UCSD-AML1 (cell line): Measurements from ENCODE around the gene WSB2.
"Not testable (repeated sequence)": the region's sequence is repeated elsewhere in the genome, so short reads cannot be mapped to it uniquely, and the experiment has no call there.

ENCODE experiments used
- DNase-seq: peaks from one replicate; lab custom pipeline; 2025; ENCODE audit not compliant: unreplicated experiment; lab: John Stamatoyannopoulos, UW

Gene WSB2

DNA sequence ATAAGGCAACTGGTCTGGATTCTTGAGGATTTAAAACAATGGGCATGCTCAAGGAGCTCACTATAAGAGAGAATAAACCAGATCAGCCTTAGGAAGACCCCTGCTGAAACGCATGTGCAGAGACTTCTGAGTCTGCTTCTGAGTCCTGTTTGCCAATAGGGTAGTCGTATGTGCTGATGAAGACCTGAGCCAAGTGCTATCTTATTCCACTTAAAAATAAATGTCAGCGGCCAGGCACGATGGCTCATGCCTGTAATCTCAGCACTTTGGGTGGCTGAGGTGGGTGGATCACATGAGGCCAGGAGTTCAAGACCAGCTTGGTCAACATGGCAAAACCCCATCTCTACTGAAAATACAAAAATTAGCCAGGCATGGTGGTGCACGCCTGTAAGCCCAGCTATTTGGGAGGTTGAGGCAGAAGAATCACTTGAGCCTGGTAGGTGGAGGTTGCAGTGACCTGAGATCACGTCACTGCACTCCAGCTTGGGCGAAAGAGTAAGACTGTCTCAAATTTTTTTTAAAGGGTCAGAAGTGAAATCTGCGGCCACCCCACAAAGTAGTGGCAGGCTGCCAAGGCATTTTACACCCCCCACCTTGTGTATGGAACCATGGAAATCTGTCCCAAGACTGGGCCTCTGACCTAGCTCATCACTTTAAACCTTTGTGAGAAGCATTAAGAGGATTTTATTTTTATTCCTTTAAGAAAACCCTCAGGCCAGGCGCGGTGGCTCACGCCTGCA is 24.1 kb downstream of the WSB2 start:
- DNase-seq: no peak

DNA sequence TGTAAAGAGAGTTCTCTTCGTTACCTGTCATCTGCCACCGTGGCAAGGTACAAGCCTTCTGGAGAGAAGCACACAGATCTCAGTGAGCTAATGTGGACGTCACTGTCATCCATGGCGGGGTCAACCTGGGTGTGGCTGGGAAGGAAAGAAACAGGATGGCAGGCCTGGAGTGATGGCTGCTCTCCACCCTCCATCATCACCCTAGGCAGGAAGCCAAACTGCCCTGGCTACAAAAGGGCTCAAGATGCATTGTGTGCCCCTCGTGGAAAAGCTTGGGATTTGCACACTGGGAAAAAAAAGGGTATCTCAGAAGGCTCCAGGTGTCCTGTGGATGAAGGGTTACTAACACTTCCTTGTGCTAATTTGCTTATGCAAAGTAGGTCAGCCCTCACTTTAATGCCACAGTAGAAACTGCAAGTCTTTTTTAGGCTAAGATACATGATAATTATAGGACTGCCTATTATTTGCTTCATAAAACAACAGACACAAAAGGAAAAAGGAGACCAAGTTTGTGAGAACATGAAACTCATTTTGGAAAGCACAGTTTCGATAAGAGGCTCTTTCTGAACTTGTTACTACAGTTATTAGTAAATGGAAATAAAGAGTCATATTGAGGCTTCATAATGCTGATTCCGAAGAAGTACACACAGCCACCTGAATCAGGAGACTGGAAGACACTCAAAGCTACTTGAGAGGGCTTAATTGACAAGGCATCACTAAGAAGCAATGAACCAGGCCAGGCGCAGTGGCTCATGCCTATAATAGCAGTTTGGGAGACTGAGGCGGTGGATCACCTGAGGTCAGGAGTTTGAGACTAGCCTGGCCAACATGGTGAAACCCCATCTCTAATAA is 25.6 kb downstream of the WSB2 start:
- DNase-seq: no peak

DNA sequence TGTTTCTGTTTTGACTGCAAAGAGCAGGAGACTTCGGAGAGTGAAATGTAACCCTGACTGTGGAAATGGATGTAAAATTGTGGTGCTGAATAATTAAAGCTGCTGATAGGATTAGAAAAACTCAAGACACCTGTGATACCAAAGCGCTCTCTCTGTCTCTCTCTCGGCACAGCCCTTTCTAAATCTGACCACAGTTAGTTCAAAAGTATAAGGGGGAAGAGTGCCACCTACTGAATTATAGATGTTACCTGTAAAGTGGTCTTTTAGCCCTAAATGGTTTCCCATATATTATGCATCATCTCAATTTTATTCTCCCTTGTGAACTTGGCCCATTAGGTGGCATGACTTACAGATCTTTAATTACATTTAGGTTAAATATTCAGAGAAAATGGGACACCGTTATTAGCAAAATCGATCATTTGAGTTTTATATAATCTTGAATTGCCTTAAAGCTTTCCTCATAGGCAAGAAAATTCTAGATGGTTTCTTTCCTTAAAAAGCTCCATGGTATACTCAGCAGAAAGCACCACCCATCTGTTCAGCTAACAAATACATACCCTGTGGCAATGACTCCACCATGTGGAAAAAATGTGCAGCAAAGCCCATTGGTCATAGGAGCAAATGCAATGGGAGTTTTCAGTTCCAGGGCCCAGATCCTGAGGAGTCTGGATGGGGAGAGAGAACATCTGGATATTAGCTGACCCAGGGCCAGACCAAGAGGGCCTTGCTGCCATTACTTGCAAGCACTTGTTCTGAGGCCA is 26.4 kb downstream of the WSB2 start:
- no peak for DNase-seq

DNA sequence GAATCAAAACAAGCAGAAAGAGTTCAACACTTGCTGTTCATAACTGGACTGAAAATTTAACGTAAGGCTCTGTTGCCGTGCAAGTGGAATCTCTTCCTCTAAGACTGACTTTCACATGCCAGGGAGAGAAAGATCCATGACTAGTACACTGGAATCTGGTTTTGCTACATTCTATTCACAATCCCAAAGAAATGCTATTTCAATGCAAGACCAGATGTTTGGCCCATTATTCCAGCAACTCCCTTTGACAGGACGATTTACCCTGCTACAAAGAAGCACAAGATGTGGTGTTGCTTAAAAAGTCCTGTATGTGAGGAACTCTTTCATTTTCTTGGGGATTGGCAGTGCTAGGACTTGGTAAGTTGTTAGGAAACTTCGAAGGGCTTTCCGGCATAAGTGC is 27.1 kb downstream of the WSB2 start:
- DNase-seq: no peak

DNA sequence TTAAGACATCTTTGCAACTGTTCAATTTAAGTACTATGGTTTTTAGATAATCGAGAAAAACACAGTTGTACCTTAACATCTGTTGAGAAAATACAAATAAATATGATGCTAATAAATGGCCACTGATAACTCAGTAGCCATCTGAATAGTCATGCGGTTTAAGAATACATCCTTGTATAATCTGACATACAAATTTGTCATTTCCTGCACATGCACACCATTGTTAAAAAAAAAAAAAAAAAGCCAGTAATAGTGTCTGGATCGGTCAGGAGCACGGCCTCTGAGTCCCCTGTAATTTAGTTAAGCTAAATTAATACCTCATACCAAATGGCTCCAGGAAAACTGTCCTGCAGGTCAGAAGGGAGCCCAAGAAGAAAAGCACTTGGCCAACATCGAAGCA is 27.7 kb downstream of the WSB2 start:
- no peak for DNase-seq

DNA sequence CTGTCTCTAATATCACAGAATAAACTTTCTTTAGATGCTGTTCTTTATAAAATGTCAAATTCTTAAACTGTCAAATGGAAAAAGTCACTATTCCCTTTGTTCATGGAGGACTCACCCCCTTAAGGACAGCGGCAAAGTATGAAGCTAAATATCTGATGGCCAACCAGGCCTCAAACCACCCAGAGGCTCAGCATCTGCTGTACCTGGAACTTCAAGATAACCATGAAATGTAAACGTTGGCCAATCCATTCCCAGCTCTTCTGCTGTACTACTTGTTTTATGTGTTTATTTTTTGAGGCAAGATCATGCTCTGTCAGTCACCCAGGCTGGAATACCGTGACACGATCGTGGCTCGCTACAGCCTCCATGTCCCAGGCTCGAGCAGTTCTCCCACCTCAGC is 28.8 kb downstream of the WSB2 start:
- DNase-seq: no peak

DNA sequence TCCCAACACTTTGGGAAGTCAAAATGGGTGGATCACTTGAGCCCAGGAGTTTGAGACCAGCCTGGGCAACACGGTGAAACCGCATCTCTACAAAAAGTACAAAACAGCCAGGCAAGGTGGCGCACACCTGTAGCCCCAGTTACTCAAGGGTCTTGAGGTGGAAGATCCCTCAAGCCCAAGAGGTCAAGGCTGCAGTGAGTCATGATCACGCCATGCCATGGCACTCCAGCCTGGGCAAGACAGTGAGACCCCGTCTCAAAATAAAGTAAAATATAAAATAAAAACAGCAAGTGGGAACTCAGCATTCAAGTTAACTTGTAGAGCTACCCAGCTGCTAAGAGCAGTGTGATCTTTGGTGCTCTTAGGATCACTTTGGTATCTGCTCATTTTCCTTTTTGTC is 31.8 kb downstream of the WSB2 start:
- DNase-seq: no peak

DNA sequence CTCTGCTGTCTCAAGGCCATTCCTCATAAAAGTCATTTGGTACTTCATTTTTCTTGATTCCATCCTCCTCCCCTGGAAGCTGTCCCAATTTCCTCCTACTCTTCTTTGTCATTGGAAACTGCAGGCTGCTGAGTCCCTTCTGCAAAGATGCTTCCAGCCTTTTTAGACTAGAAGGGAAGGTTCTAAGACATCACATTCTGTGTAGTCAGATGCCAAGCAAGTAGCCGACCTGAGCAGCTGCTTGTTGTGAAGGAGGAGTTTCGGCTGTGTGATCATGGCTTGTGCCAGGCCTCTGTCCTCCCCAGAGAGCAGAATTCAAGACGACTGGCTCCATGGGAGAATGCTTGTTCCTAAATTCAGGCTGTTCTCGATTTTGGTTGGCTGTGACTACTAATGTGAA is 35.8 kb downstream of the WSB2 start:
- no peak for DNase-seq

DNA sequence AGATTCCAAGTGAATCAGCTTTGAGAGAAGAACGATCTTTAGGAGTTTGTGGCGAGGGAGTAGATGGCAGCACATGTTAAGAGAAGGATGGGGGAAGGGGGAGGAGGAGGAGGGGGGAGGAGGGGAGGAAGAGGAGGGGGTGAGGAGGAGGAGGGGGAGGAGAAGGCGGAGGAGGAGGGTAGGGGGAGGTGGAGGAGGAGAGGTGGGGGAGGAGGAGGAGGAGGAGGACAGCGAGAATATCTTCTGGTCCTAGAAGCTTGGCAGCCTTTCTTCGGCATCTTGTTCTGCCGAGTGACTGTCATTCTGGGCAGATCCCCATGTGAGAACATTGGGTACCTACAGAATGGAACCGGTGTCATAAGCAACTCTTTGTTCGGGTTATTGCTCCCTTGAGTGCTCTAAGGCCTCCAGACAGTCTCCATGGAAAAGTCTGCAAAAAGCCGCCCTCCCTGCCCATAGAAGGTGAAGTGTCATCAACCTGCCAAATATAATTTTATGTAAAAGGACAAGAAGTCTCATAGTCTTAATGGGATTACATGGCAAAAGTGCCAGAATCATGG is 37.6 kb downstream of the WSB2 start:
- DNase-seq: no peak

DNA sequence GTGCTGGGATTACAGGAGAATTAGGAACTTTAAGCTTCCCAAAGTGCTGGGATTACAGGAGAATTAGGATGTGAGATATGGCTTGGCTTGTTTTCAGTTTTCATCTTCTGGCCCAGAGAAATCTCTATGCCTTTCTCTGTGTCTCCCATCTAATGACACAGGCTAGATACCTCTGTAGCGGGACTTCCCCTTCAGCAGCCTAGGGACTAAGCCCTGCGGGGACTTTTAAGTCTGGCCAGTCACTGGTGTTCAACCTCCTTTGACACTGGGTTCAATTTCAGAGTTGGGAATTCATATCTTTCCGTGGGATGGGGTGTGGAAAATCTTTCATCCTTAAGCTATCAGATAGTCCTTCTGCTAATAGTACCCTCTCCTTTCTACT is 38.3 kb downstream of the WSB2 start:
- no peak for DNase-seq

DNA sequence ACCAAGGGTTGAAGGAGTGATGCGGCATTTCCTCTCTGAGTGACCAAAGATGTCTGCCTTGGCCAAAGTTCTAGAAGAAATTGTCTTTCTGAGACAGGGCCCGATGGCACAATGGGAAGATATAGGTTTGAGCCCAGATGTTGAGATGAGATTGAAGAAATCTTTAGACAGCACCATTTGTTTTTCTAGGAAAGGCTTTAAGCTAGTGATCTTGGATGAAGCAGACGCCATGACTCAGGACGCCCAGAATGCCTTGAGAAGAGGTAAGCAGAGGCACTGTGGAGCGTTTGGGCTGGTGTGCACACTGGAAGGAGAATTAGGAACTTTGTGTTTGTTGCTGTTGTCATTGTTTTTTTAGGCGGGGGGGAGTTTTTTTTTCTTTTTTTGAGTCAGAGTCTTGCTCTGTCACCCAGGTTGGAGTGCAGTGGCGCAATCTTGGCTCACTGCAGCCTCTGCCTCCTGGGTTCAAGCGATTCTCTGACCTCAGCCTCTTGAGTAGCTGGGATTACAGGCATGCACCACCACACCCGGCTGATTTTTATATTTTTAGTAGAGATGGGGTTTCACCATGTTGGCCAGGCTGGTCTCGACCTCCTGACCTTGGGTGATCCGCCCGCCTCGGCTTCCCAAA is 38.8 kb downstream of the WSB2 start:
- not testable (repeated sequence) for DNase-seq

DNA sequence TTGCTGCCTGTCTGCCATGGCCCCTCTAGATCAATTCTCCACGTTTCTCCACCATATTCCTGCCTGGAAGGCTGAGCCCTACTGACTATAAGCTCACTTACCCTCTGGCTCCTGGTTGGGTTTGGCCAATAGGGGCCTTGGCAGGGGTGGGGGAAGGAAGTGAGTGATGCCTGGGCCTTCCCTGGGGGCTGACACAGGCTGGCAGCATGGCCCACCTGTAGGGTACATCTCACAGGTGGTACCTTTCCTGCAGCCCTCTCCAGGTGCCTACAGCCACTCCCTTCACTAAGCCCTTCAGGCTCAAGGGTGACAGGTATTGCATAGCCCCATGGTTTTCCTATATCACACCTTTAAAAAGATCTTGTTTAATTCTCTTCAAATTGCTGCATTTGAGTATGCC is 40.9 kb downstream of the WSB2 start:
- no peak for DNase-seq

DNA sequence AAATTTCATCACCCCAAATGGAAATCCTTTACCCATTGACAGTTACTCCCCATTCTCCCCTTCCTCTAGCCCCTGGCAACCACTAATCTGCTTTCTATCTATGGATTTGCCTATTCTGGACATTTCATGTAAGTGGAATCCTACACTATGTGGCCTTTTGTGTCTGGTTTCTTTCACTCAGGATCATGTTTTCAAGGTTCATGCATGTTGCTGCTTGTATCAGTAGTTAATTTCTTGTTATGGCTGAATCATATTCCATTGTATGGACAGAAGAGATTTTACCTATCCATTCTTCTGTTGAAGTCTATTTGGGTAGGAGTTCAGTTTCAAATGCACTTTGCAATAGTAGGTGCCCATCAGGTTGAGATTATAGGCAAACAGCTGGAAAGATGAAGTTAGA is 43.1 kb downstream of the WSB2 start:
- no peak for DNase-seq

DNA sequence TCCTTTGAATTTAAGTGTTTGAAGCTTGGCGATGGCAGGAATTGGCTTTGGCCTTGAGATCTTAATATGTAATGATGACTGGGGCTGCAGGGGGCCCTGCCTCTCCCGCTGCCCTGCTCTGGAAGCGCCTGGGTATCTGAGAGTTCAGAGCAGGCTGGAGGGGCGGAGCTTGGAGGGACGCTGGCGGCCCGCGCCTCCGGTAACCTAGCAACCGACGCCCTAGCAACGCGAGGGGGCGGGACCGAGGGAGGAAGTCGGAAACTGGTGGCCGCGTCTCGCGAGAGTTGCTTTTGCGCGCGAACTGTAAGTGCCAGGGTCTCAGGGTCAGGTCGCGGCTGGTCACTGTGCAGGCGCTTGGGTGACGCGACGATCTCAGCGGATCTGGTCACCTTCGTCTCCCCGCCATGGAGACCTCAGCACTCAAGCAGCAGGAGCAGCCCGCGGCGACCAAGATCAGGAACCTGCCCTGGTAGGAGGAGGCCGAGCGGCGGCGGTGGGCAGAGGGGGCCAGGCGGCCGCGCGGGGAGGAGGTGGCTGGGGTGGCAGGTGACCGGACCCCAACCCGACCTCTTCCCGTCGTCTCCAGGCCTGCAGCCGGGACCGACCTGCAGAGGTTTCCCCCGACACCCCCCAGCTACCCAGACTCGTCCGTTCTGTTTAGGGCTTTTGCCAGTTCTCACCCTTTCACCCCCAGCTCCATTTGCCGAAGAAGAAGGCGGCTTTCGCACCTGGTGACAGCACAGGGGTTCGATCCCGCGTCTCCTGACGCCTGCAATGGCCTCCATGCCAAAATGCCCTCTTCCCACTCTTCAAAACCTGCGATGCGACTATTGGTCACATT is 44.3 kb downstream of the WSB2 start, which contains the start of gene RFC5:
RFC5 (plus strand) TSS at position 280 of the 841 bp plus-strand sequence; CDS start at position 405, 125 bp downstream.
- peak; percentile 96 for DNase-seq

DNA sequence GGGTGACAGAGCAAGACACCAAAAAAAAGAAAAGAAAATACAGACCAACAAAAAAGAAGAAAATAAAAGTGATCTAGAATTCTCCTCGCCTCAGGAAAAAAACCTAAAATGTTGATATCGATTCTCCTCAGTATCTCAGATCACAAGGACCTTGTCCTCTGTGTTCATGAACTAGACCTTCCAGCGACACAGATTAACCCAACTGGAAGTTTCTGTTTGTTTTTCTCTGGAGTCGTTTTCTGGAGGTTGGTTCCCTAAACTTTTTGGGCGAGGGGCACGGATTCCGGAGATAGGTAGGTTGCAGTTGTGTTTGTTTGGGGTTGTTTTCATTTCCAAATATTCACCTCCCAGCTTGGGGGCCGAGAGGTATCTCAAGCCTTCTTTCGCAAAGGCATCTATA is 45.0 kb downstream of the WSB2 start:
- no peak for DNase-seq

DNA sequence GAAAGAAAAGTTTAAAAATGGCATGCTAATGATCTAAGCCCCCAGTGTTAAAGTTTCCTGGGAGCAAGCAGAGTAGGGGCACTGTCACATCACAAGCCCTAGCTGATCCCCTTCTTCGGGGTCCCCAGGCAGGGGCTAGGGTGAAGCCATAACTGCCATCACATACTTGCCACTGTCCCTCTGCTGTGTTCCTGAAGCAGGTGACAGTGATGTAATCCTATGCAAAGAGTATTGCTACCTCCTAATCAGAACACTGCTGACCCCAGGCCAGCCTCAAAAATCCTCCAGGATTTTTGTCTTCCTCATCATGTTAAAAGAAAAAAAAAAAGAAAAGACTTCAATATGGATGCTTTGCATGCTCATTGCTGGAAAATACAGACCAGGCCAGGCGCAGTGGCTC is 45.7 kb downstream of the WSB2 start:
- no peak for DNase-seq

DNA sequence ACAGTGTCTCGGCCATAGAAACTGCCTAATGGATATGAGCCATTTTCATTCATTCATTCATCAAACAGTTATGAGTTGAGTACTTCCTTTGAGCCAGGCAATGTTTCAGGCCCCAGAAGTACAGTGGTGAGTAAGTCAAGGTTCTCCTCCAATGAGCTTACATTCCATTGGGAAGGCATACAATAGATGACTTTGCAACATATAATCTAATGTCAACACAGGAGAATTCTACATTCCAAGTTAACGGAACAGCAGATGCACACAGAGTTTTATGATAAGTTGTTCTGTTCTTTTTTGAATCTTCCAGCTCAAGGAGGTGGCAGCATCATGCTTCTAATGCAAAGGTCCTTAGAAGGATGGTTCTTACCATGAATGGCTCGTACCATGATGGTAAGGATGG is 47.7 kb downstream of the WSB2 start:
- DNase-seq: no peak

DNA sequence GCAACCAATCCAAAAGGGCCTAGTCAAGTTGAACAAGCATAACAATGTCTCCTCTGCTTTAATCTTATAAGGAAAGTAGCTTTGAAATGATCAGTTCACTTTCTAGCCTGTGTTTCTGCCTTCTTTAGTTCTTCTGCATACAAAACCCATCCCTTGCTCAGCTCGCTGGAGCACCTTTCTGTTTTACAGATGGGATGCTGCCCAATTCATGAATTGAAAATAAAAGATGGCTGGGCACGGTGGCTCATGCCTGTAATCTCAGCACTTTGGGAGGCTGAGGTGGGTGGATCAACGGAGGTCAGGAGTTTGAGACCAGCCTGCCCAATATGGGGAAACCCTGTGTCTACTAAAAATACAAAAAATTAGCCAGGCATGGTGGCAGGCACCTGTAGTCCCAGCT is 49.0 kb downstream of the WSB2 start:
- no peak for DNase-seq

DNA sequence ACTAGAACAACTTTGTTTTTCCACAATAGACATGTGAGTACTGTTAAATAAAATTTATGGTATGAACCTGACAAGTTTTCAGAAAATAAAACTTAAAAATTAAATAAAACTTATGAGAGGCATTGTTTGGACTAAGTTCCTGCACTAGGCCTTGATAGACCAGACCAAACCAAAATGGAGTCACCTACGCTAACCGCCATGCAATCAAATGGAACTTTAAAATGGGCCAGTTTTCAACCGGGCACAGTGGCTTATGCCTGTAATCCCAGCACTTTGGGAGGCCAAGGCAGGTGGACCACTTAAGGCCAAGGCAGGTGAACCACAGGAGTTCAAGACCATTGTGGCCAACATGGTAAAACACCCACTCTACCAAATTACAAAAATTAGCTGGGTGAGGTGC is 49.6 kb downstream of the WSB2 start:
- no peak for DNase-seq

DNA sequence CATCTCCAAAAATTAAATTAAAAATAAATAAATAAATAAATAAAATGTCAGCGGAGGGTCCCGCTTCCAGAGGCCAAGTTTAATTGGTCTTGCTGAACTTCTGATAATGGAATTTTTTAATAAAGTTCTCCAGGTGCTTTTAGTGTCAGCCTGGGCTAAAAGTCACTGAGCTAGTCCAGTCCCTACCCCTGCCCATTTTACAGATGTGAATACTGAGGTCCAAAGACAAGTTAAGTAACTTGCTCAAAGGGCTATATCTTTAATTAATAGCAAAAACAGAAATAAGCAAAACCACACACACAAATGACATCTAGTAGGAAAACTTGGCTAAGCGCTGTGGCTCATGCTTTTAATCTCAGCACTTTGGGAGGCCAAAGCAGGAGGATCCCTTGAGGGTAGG is 50.1 kb downstream of the WSB2 start:
- no peak for DNase-seq
